ENCODE results near the gene CFAP100. TPM values are rescaled to one million over a fixed set of nuclear protein-coding genes. Genes with fewer than 3 reads are reported as not detected.

Gene CFAP100
- total and polyA plus RNA-seq, 2 of the 4 experiments (the other 2 are of a cell fraction) = not detected

DNA sequence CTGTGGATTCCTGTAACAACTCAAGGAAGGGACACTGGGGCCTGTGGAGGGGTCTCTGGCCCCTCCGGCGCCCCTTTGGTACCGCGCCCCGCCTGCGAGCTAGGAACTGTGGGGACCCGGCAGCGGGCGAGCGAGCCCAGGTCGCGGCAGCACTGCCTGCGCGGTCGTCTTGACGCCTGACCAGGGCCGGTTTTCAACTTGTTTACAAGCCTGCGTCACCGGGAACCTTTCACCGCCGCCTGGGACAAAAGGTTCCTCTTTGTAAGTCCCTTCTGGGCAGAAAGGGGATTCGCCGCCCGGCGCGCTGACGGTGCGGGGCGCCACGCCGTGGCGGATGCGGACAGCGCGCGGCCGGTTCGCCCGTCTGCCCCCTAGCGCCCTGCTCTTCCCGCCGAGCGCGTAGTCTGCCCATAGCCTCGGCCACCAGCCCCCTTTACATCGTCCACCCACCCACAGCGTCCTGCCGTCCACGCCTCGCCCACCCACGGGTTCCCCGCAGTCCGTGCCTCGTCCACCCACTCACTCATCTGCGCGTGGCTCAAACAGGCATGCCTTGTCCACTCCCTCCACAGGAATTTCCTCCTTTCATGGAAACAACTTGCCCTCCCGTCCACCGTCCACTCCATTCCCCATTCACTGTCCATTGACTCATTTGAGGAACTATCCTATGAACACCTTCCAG lies 5.5 kb upstream of the CFAP100 start:
- Histone ChIP-seq H3K9me1 (ENCODE audit: insufficient read depth, low read length) (no peaks in the 10 kb centered on the region), H3K4me3 (ENCODE audit: insufficient read depth, low read depth, low read length) (peak overlapping the region; percentile 14), H2BK120ac (ENCODE audit: low read depth, low read length) (peak overlapping the region; percentile 46), H3K27me3 (ENCODE audit: control insufficient read depth, insufficient read depth, low read length) (peaks cover 27% of the 10 kb centered on the region), H3K9ac (ENCODE audit: low read depth, low read length) (no peak overlapping the region), H3K27ac (ENCODE audit: insufficient read depth, low read length) (no peak overlapping the region), H4K20me1 (ENCODE audit: insufficient read depth, low read length) (no peaks in the 10 kb centered on the region), H2AFZ (replicated peaks; ENCODE audit: low read length, poor library complexity) (peak overlapping the region; percentile 92), H3K18ac (ENCODE audit: low read depth, low read length) (no peak overlapping the region), H3K4me1 (ENCODE audit: control insufficient read depth, insufficient read depth, low read length) (no peaks in the 10 kb centered on the region), H4K8ac (ENCODE audit: low read depth in 2 of 2, low read length in 2 of 2) (peak overlapping the region in 1 of 2 experiments; percentile 49; a peak in 1 of 4 replicates), H2BK20ac (ENCODE audit: low read depth, low read length) (no peak overlapping the region), H3K36me3 (ENCODE audit: control insufficient read depth, insufficient read depth, low read length) (no peaks in the 10 kb centered on the region), H2BK5ac (ENCODE audit: low read depth, low read length, poor library complexity, severe bottlenecking) (no peak overlapping the region), H3K14ac (replicated peaks; ENCODE audit: low read depth, low read length) (no peak overlapping the region), H4K5ac (ENCODE audit: low read depth, low read length) (no peak overlapping the region), H2AK9ac (replicated peaks; ENCODE audit: low read depth, low read length, poor library complexity) (peak overlapping the region; percentile 5), H3K4ac (ENCODE audit: low read depth, low read length) (no peak overlapping the region), H3K4me2 (ENCODE audit: low read depth, low read length) (peak overlapping the region; percentile 75), H3K79me1 (ENCODE audit: low read depth in 1 of 2, low read length in 2 of 2) (no peaks in the 10 kb centered on the region), H2AK5ac (ENCODE audit: low read depth, low read length) (no peak overlapping the region), H3K23ac (ENCODE audit: low read depth, low read length) (no peak overlapping the region), H3K56ac (ENCODE audit: extremely low read depth, insufficient read depth, low read length) (no peak overlapping the region), H2BK15ac (ENCODE audit: low read depth, low read length) (no peak overlapping the region), H4K91ac (ENCODE audit: insufficient read depth, low read depth, low read length) (no peak overlapping the region), H3K9me3 (ENCODE audit: control insufficient read depth, insufficient read depth, low read length) (no peaks in the 10 kb centered on the region)
- WGBS, 2 experiments (ENCODE audit: extremely low coverage in 2 of 2, insufficient read length in 1 of 2) = 4% methylated on average over 38 of the region's 58 CpGs; no CpG with 5 or more reads in 1 of the 2 experiments
- TF ChIP-seq, protein P1, sequence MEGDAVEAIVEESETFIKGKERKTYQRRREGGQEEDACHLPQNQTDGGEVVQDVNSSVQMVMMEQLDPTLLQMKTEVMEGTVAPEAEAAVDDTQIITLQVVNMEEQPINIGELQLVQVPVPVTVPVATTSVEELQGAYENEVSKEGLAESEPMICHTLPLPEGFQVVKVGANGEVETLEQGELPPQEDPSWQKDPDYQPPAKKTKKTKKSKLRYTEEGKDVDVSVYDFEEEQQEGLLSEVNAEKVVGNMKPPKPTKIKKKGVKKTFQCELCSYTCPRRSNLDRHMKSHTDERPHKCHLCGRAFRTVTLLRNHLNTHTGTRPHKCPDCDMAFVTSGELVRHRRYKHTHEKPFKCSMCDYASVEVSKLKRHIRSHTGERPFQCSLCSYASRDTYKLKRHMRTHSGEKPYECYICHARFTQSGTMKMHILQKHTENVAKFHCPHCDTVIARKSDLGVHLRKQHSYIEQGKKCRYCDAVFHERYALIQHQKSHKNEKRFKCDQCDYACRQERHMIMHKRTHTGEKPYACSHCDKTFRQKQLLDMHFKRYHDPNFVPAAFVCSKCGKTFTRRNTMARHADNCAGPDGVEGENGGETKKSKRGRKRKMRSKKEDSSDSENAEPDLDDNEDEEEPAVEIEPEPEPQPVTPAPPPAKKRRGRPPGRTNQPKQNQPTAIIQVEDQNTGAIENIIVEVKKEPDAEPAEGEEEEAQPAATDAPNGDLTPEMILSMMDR (conservative IDR thresholded peaks at IDR 0.05; ENCODE audit: low read depth, low read length) = peak; percentile 100; the same call in 1 of the 2 replicates
- TF ChIP-seq BHLHE40 (IDR thresholded peaks at IDR 0.05; ENCODE audit: low read depth, low read length) (no peak), MAFK (IDR thresholded peaks at IDR 0.05; ENCODE audit: low read depth, low read length) (no peak), POLR2A (IDR thresholded peaks at IDR 0.05; ENCODE audit: low read depth, low read length) (peak; percentile 54; the same call in 1 of the 2 replicates), MAZ (IDR thresholded peaks at IDR 0.05; ENCODE audit: borderline replicate concordance, low read depth, low read length) (no peak; the same call in 1 of the 2 replicates), RAD21 (IDR thresholded peaks at IDR 0.05; ENCODE audit: low read length) (peak; percentile 97), CEBPB (IDR thresholded peaks at IDR 0.05; ENCODE audit: low read depth, low read length) (no peak), SMC3 (IDR thresholded peaks at IDR 0.05; ENCODE audit: low read depth, low read length) (peak; percentile 99), FOS (IDR thresholded peaks at IDR 0.05; ENCODE audit: low read depth, low read length) (no peak)
- TF ChIP-seq, protein P2, sequence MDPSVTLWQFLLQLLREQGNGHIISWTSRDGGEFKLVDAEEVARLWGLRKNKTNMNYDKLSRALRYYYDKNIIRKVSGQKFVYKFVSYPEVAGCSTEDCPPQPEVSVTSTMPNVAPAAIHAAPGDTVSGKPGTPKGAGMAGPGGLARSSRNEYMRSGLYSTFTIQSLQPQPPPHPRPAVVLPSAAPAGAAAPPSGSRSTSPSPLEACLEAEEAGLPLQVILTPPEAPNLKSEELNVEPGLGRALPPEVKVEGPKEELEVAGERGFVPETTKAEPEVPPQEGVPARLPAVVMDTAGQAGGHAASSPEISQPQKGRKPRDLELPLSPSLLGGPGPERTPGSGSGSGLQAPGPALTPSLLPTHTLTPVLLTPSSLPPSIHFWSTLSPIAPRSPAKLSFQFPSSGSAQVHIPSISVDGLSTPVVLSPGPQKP (IDR thresholded peaks at IDR 0.05; ENCODE audit: borderline replicate concordance, low read depth, low read length) = no peak
- CTCF ChIA-PET = interaction anchor here (0.7 to 2.0 kb wide), 3 partner anchors 255 to 278 kb away, joined by 3 to 6 read pairs (median 3); no protein-coding TSS in a partner anchor
- DNase-seq (peak; percentile 76), ATAC-seq (ENCODE audit: low read depth) (peak; percentile 99)
- in situ Hi-C loops (cut with MboI; ENCODE audit: low sequenced_read_pairs) (loop anchor here (5.0 to 25.0 kb wide), 2 partner anchors 257 to 427 kb away; partner anchors contain the start of gene ROPN1B), dilution Hi-C loops (cut with HindIII; ENCODE audit: low sequenced_read_pairs, unreplicated experiment) (no loop called here), intact Hi-C loops (cut with micrococcal nuclease) (loop anchor here (1.0 kb wide), 4 partner anchors 130 to 255 kb away; no protein-coding TSS in a partner anchor)
- no TSS peak for BruUV-seq (replicated peaks)
- POLR2A ChIA-PET (ENCODE audit: unreplicated experiment) = no interaction called here
